Testis (tissue), 3 donors: ENCODE results near the gene SH3RF3. TPM values are rescaled to one million over a fixed set of nuclear protein-coding genes. Genes with fewer than 3 reads are reported as not detected.

Experiments used
- DNase-seq: peaks from one replicate; pipeline ENCODE4 v3.0.0-alpha.2; 2019
- H3K27ac ChIP-seq, 2 donors: fragments of 200-600 bp; sonication (generic); one replicate each; pipeline ENCODE4 v1.5.1; 2019
- H3K27me3 ChIP-seq: fragments of 200-600 bp; sonication (generic); one replicate; pipeline ENCODE4 v1.5.1; 2019
- H3K36me3 ChIP-seq: fragments of 200-600 bp; sonication (generic); one replicate; pipeline ENCODE4 v1.5.1; 2017; ENCODE audit warnings: low read depth; ENCODE audit errors: missing control alignments
- H3K4me1 ChIP-seq: fragments of 200-600 bp; sonication (generic); one replicate; pipeline ENCODE4 v1.5.1; 2019
- H3K4me3 ChIP-seq, 2 donors: fragments of 200-600 bp; sonication (generic); one replicate each; pipeline ENCODE4 v1.5.1; 2017 to 2019
- H3K9me3 ChIP-seq: fragments of 200-600 bp; sonication (generic); one replicate; pipeline ENCODE4 v1.5.1; 2017
- CTCF ChIP-seq, 3 experiments: fragments of 450-650 bp in 2 of 3; fragments of 200-600 bp in 1 of 3; sonication (generic) in 1 of 3; IDR thresholded peaks; one replicate each; pipeline ENCODE4 v1.5.1; 2016 to 2019; ENCODE audit warnings: antibody characterized with exemption in 3 of 3, mild to moderate bottlenecking in 2 of 3, moderate library complexity in 1 of 3
- POLR2A ChIP-seq: fragments of 450-650 bp; IDR thresholded peaks from one replicate; pipeline ENCODE4 v1.6.1; 2017; ENCODE audit warnings: antibody characterized with exemption, mild to moderate bottlenecking, moderate library complexity
- WGBS, 2 donors: methylation state at CpG; one replicate each; pipeline ENCODE4 v1.1.5; 2018; 5-methylcytosine and 5-hydroxymethylcytosine counted together
- intact Hi-C: fragments of 100-400 bp; cut with DNase I; formaldehyde crosslinking; loops from one replicate; pipeline ENCODE4 v1.15.1; 2023; ENCODE audit warnings: low total_unique reads
- polyA plus RNA-seq: library from polyadenylated mRNA; stranded (reverse); fragments of 350-450 nt; fragmentation: Illumina TruSeq; extraction: RNeasy Lipid Tissue Mini Kit (QIAGEN cat#74804); gene quantifications from one replicate; pipeline ENCODE4 v1.2.3, GENCODE V29; 2014; ENCODE audit warnings: low read depth, low replicate concordance; ENCODE audit not compliant: insufficient read depth
- total RNA-seq, 2 donors: library from RNA; depleted of rRNA; stranded (reverse); fragments of >200 nt; gene quantifications; one replicate each; pipeline ENCODE4 v1.2.3, GENCODE V29; 2016

The SH3RF3 gene
- total and polyA plus RNA-seq, 3 donors from 2014 or later = 9.3 to 20.1 (median 16.5) TPM

GRCh38 chr2:109402180-109402579, 273.2 kb downstream of the SH3RF3 start:
- no peak for DNase-seq
- Histone ChIP-seq H3K4me1 (no peaks in the 10 kb centered on the region), H3K27ac (no peak overlapping the region), H3K9me3 (no peaks in the 10 kb centered on the region), H3K27me3 (no peaks in the 10 kb centered on the region), H3K36me3 (no peaks in the 10 kb centered on the region), H3K4me3 (no peak overlapping the region)
- no peak for TF ChIP-seq POLR2A
- no peak for TF ChIP-seq CTCF (IDR thresholded peaks at IDR 0.05)
- intact Hi-C loops = no loop called here
- 70 to 87% methylated on average over 4 to 8 of the region's 8 CpGs for WGBS, 2 donors

DNA sequence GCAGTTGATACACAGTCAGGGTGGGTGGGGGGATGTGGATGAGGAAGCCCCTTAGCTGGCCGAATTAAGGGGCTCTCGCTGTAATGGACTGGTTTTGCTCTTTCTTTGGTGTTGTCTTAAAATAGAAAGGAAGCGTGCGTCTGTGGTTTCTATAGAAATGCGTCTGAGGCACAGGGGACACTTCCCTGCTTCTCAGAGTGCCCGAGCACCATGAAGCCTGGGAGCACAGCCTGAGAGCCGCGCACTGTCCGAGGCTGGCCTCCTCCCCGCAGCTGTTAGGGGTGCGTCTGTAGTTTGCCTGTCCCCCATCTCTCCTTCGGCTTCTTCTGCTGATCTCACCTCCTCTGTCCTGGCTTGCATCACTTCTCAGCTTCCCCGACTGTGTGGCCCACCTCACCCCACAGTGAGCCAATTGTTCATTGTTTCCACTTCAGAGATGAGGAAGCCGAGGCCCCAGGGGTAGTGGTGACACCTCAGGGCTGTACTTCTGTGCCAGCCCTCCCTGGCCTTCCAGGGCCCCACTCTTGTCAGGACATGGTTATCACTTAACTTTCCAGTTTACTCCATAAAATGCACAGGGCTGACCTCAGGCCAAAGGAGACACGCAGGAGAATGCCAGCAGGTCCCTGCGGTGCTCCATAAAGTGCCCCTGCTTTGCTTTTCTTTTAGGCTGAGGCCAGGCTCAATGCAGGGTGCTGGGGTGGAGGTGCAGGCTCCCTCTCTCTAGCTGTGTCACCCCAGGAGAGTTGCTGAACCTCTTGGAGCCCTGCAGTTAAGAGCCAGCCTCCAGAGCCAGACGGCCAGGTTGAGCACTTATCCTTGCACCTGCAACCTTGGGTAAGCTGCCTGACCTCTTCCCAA, 274.2 kb downstream of the SH3RF3 start:
- H3K36me3 ChIP-seq = no peaks in the 10 kb centered on the region
- WGBS, 2 donors = 86 to 91% methylated on average over 16 to 17 of the region's 17 CpGs
- H3K9me3 ChIP-seq = no peaks in the 10 kb centered on the region
- TF ChIP-seq POLR2A = no peak
- TF ChIP-seq CTCF (IDR thresholded peaks at IDR 0.05) = no peak
- no peaks in the 10 kb centered on the region for H3K27me3 ChIP-seq
- no peaks in the 10 kb centered on the region for H3K4me1 ChIP-seq
- no peak overlapping the region for H3K27ac ChIP-seq
- DNase-seq = no peak
- no peak overlapping the region for H3K4me3 ChIP-seq
- intact Hi-C loops = no loop called here

DNA sequence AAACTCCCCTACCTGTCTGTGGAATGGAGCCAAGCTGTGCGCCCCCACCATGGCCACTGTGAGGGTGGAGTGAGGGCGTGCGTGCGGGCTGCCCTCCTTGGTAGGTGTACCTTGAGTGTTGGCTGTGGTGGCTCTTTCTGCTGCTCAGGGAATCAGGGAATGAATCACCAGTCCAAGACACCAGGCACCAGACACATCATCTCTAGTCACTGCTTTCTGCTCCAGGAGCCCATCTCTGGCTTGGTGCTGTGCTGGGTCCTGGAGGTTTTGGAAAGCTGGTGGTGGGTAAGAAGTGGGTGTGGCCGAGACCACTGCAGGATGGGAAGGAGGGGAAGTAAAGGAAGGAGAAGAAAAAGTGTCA, 274.8 kb downstream of the SH3RF3 start:
- Histone ChIP-seq H3K9me3 (no peaks in the 10 kb centered on the region), H3K27ac (no peak overlapping the region), H3K4me1 (no peaks in the 10 kb centered on the region), H3K4me3 (no peak overlapping the region), H3K27me3 (no peaks in the 10 kb centered on the region), H3K36me3 (no peaks in the 10 kb centered on the region)
- intact Hi-C loops = no loop called here
- TF ChIP-seq POLR2A (no peak), CTCF (IDR thresholded peaks at IDR 0.05) (no peak)
- DNase-seq = no peak
- WGBS, 2 donors = 92 to 97% methylated on average over 1 to 5 of the region's 5 CpGs

DNA sequence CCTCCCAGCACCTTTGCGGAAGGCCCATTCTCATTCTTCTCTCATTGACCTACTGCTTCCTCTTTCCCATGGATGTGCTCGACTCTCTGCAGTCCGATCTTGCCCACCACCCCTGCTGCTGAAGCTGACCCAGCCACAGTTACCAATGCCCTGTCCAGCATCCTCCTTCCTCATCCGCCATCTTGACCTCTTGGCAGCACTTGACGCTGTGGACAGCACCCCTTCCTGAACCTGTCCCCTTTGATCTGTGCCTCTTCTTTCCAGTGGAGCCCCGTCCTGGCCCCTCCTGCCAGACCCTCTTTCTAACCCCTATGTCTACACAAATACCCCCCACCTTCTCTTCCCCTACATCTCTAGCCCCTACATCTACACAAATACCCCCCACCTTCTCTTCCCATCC, 275.7 kb downstream of the SH3RF3 start:
- WGBS, 2 donors = 94 to 97% methylated on average over 6 of the region's 6 CpGs

More for the DNA sequence above, 275.7 kb downstream of the SH3RF3 start:
- H3K27me3 ChIP-seq = no peaks in the 10 kb centered on the region
- H3K9me3 ChIP-seq = no peaks in the 10 kb centered on the region
- DNase-seq = no peak
- H3K36me3 ChIP-seq = no peaks in the 10 kb centered on the region
- no peak overlapping the region for H3K27ac ChIP-seq
- intact Hi-C loops = no loop called here
- TF ChIP-seq CTCF (IDR thresholded peaks at IDR 0.05) (no peak), POLR2A (no peak)
- H3K4me1 ChIP-seq = no peaks in the 10 kb centered on the region
- no peak overlapping the region for H3K4me3 ChIP-seq
